ENCODE data around the gene DGKB. TPM values are rescaled to one million over a fixed set of nuclear protein-coding genes. Genes with fewer than 3 reads are reported as not detected.

Gene DGKB
- total RNA-seq, 1 donor from 2014 or later, result 5.5 TPM

DNA sequence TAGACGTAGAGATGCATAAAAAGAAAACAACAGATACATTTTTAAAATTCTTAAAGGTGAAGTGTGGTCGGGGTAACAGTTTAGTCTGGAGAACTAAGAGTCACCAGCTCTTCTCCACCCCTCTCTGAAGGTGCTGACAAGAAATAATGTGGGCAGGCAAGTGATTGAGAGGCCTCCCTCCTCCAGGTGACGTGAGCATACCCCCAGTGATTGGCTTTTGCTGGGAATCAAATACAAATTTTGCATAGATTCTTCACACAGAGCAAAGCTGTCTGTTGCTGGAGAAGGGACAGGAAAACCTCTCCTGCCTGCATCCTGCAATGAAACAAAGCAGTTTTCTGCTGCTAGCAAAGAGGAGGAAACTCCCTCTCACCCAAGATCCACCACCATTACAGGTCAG lies 115.0 kb downstream of the DGKB start:
- H3K36me3 ChIP-seq, result no peaks in the 10 kb centered on the region
- DNase-seq (ENCODE audit: low spot score), result no peak
- H3K4me2 ChIP-seq, result no peak overlapping the region
- no peaks in the 10 kb centered on the region for H3F3A ChIP-seq (ENCODE audit: low read depth)
- no peaks in the 10 kb centered on the region for H3K4me1 Mint-ChIP-seq
- H2AFZ ChIP-seq (replicated peaks), result no peak overlapping the region
- H3K36me3 Mint-ChIP-seq, result no peaks in the 10 kb centered on the region
- H3K79me2 ChIP-seq (ENCODE audit: low read depth), result no peaks in the 10 kb centered on the region
- no peaks in the 10 kb centered on the region for H4K20me1 ChIP-seq (ENCODE audit: low read depth)
- no peak overlapping the region for H3K4me3 Mint-ChIP-seq
- peaks cover 3% of the 10 kb centered on the region for H3K27me3 Mint-ChIP-seq (ENCODE audit: insufficient read depth, low read depth)
- H3K27ac Mint-ChIP-seq, result peak overlapping the region; percentile 30
- TF ChIP-seq EZH2 (IDR thresholded peaks at IDR 0.05) (no peak), EZH2phosphoT487 (IDR thresholded peaks at IDR 0.05) (no peak)
- TF ChIP-seq, protein P1, sequence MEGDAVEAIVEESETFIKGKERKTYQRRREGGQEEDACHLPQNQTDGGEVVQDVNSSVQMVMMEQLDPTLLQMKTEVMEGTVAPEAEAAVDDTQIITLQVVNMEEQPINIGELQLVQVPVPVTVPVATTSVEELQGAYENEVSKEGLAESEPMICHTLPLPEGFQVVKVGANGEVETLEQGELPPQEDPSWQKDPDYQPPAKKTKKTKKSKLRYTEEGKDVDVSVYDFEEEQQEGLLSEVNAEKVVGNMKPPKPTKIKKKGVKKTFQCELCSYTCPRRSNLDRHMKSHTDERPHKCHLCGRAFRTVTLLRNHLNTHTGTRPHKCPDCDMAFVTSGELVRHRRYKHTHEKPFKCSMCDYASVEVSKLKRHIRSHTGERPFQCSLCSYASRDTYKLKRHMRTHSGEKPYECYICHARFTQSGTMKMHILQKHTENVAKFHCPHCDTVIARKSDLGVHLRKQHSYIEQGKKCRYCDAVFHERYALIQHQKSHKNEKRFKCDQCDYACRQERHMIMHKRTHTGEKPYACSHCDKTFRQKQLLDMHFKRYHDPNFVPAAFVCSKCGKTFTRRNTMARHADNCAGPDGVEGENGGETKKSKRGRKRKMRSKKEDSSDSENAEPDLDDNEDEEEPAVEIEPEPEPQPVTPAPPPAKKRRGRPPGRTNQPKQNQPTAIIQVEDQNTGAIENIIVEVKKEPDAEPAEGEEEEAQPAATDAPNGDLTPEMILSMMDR (IDR thresholded peaks at IDR 0.05), result no peak
- no peak overlapping the region for H3K4me3 ChIP-seq
- peaks cover 2% of the 10 kb centered on the region for H3K9me3 Mint-ChIP-seq
- H3K4me1 ChIP-seq, result no peaks in the 10 kb centered on the region
- no peak overlapping the region for H3K9ac ChIP-seq
- H3K27ac ChIP-seq, result no peak overlapping the region
- H3K9me3 ChIP-seq (ENCODE audit: low read depth), result no peaks in the 10 kb centered on the region
- no peaks in the 10 kb centered on the region for H3K27me3 ChIP-seq

DNA sequence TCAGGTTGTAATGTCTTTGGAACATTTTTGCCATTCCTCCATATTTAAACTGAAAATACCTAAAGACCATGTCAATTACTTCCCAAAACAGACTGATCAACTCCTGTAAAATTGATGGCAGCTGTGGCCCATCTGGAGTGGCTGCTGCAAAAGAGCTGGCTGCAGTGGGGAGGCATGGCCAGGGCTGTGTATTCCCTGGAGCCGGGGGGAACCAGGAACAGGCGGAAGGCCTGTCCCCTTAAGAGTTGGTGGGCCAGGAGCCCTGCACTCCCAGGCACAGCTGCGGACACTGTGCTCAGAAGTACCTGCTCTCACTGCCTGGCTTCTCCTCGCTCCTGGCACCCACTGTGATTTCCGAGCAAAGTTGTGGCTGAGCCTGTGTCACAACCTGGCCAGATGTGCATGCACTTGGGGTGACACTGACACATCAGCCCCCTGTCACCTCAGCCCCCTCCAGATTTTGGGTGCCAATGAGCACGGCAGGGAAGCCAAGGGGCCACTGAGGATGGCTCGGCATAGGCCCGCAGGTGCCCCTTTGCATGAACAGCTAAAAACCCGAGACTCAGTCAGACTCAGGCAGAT lies 116.1 kb downstream of the DGKB start:
- Histone ChIP-seq H3K4me2 (no peak overlapping the region), H3K4me1 (no peaks in the 10 kb centered on the region), H3K36me3 (no peaks in the 10 kb centered on the region), H2AFZ (replicated peaks) (no peak overlapping the region), H3K27ac (no peak overlapping the region), H3K4me3 (no peak overlapping the region), H3K79me2 (ENCODE audit: low read depth) (no peaks in the 10 kb centered on the region), H3K27me3 (no peaks in the 10 kb centered on the region), H3K9ac (no peak overlapping the region), H3F3A (ENCODE audit: low read depth) (no peaks in the 10 kb centered on the region), H3K9me3 (ENCODE audit: low read depth) (no peaks in the 10 kb centered on the region), H4K20me1 (ENCODE audit: low read depth) (no peaks in the 10 kb centered on the region)
- Mint-ChIP-seq H3K4me1 (no peaks in the 10 kb centered on the region), H3K4me3 (no peak overlapping the region), H3K27ac (no peak overlapping the region), H3K36me3 (no peaks in the 10 kb centered on the region), H3K27me3 (ENCODE audit: insufficient read depth, low read depth) (peaks cover 3% of the 10 kb centered on the region), H3K9me3 (no peaks in the 10 kb centered on the region)
- TF ChIP-seq EZH2phosphoT487 (IDR thresholded peaks at IDR 0.05), result no peak
- TF ChIP-seq EZH2 (IDR thresholded peaks at IDR 0.05), result no peak
- TF ChIP-seq, protein P1 (IDR thresholded peaks at IDR 0.05), result no peak
- no peak for DNase-seq (ENCODE audit: low spot score)

DNA sequence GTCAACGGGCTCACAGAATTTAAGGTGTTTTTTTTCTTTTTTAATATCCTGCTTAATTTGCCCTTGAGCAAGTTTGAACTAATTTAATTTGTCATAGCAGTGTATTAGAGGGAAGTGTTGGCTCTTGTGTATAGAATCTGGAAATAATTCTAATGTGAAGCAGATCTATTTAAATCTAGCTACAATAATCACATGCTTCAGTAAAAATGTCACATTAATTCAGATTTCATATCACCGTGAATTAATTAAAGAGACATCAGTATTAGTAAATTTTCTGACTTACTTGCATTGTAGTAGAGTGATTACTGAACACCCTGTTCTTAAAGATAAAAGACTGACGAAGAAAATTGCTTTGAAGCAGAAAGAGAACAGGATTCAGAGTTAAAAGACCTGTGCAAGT lies 124.7 kb downstream of the DGKB start:
- Histone ChIP-seq H3K9ac (no peak overlapping the region), H3F3A (ENCODE audit: low read depth) (no peaks in the 10 kb centered on the region), H2AFZ (replicated peaks) (no peak overlapping the region), H3K4me2 (no peak overlapping the region), H3K79me2 (ENCODE audit: low read depth) (no peaks in the 10 kb centered on the region), H3K27me3 (no peaks in the 10 kb centered on the region), H3K4me3 (no peak overlapping the region), H3K36me3 (no peaks in the 10 kb centered on the region), H3K27ac (no peak overlapping the region), H4K20me1 (ENCODE audit: low read depth) (no peaks in the 10 kb centered on the region), H3K9me3 (ENCODE audit: low read depth) (no peaks in the 10 kb centered on the region), H3K4me1 (peaks cover 3% of the 10 kb centered on the region)
- Mint-ChIP-seq H3K36me3 (peaks cover 4% of the 10 kb centered on the region), H3K27ac (no peak overlapping the region), H3K4me3 (no peak overlapping the region), H3K4me1 (peaks cover under 1% of the 10 kb centered on the region), H3K9me3 (peaks cover 19% of the 10 kb centered on the region), H3K27me3 (ENCODE audit: insufficient read depth, low read depth) (peaks cover 9% of the 10 kb centered on the region)
- DNase-seq (ENCODE audit: low spot score), result no peak
- no peak for TF ChIP-seq EZH2 (IDR thresholded peaks at IDR 0.05)
- TF ChIP-seq, protein P1 (IDR thresholded peaks at IDR 0.05), result no peak
- TF ChIP-seq EZH2phosphoT487 (IDR thresholded peaks at IDR 0.05), result no peak
